Measurements from ENCODE around the gene PBX1.

DNA sequence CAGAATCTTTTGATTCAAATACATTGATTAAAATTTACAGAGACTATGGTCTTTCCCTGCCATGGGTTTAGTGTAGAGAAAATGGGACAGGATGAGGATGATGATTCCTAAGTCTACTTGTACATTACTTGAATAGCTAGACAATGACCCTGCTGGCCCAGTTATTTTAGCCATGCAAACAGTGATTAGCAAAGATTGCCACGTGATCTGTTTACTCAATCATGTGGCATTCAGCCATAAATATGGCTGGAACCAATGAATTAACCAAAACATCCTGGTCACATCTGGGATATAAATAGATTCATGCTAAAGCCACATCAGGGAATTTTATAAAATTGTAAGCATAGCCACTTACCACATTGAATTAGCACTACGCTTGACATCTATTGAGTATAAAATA lies 167.3 kb downstream of the PBX1 start:
- TF ChIP-seq, protein P1, sequence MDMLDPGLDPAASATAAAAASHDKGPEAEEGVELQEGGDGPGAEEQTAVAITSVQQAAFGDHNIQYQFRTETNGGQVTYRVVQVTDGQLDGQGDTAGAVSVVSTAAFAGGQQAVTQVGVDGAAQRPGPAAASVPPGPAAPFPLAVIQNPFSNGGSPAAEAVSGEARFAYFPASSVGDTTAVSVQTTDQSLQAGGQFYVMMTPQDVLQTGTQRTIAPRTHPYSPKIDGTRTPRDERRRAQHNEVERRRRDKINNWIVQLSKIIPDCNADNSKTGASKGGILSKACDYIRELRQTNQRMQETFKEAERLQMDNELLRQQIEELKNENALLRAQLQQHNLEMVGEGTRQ (IDR thresholded peaks at IDR 0.05; ENCODE audit: low read depth, low read length): peak; percentile 96
- TF ChIP-seq MAZ (IDR thresholded peaks at IDR 0.05; ENCODE audit: borderline replicate concordance, low read depth, low read length) (no peak), POLR2A (IDR thresholded peaks at IDR 0.05; ENCODE audit: low read depth, low read length) (no peak), MAFK (IDR thresholded peaks at IDR 0.05; ENCODE audit: low read depth, low read length) (no peak), MXI1 (IDR thresholded peaks at IDR 0.05; ENCODE audit: borderline replicate concordance, low read depth, low read length) (no peak), CEBPB (IDR thresholded peaks at IDR 0.05; ENCODE audit: low read depth, low read length) (peak; percentile 93), CHD1 (IDR thresholded peaks at IDR 0.05; ENCODE audit: low read depth, low read length) (no peak), RCOR1 (IDR thresholded peaks at IDR 0.05; ENCODE audit: insufficient replicate concordance, low read length) (peak; percentile 62), FOS (IDR thresholded peaks at IDR 0.05; ENCODE audit: low read depth, low read length) (peak; percentile 68), BHLHE40 (IDR thresholded peaks at IDR 0.05; ENCODE audit: low read depth, low read length) (peak; percentile 87), NFE2L2 (IDR thresholded peaks at IDR 0.05; ENCODE audit: low read depth, low read length) (no peak), RFX5 (IDR thresholded peaks at IDR 0.05; ENCODE audit: low read depth, low read length) (no peak)
- TF ChIP-seq, protein P2, sequence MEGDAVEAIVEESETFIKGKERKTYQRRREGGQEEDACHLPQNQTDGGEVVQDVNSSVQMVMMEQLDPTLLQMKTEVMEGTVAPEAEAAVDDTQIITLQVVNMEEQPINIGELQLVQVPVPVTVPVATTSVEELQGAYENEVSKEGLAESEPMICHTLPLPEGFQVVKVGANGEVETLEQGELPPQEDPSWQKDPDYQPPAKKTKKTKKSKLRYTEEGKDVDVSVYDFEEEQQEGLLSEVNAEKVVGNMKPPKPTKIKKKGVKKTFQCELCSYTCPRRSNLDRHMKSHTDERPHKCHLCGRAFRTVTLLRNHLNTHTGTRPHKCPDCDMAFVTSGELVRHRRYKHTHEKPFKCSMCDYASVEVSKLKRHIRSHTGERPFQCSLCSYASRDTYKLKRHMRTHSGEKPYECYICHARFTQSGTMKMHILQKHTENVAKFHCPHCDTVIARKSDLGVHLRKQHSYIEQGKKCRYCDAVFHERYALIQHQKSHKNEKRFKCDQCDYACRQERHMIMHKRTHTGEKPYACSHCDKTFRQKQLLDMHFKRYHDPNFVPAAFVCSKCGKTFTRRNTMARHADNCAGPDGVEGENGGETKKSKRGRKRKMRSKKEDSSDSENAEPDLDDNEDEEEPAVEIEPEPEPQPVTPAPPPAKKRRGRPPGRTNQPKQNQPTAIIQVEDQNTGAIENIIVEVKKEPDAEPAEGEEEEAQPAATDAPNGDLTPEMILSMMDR (conservative IDR thresholded peaks at IDR 0.05; ENCODE audit: low read depth, low read length): no peak
